HepG2 (cell line): ENCODE data around the gene UST. TPM values are rescaled to one million over a fixed set of nuclear protein-coding genes. Genes with fewer than 3 reads are reported as not detected.
A peak's percentile ranks its signal among the peaks of the same experiment; 100 is the strongest.

Experiments
- ARNTL ChIP-seq: sonication (generic); formaldehyde crosslinking; IDR thresholded peaks from 2 replicates; pipeline ENCODE4 v1.4.0; 2020; ENCODE audit warnings: mild to moderate bottlenecking, missing genetic modification reagents
- HNF1A ChIP-seq, 2 experiments: sonication (generic) in 1 of 2; formaldehyde crosslinking in 1 of 2; IDR thresholded peaks; 2 replicates each; pipeline versions ENCODE4 v1.4.0 to v1.6.1; 2016 to 2020; ENCODE audit warnings: borderline replicate concordance in 1 of 2, low read depth in 1 of 2, mild to moderate bottlenecking in 1 of 2, missing genetic modification reagents in 1 of 2
- ZNF274 ChIP-seq: sonication (generic); formaldehyde crosslinking; IDR thresholded peaks from 2 replicates; pipeline ENCODE4 v1.5.1; 2020; ENCODE audit warnings: mild to moderate bottlenecking, missing genetic modification reagents
- ZNF563 ChIP-seq: sonication (generic); formaldehyde crosslinking; IDR thresholded peaks from 2 replicates; pipeline ENCODE4 v1.8.0; 2022; ENCODE audit warnings: mild to moderate bottlenecking, moderate library complexity, missing genetic modification reagents
- ZNF605 ChIP-seq: sonication (generic); formaldehyde crosslinking; IDR thresholded peaks from 2 replicates; pipeline ENCODE4 v1.8.0; 2022; ENCODE audit warnings: mild to moderate bottlenecking, missing genetic modification reagents
- polyA plus RNA-seq, 8 experiments: library from polyadenylated mRNA; depleted of rRNA in 3 of 8; stranded (reverse) in 7 of 8; unstranded in 1 of 8; fragments of >200 nt; fragmentation: Illumina TruSeq in 4 of 8; extraction: Trizol in 4 of 8; gene quantifications; 2 replicates each; pipeline versions ENCODE4 v1.2.1 to v1.2.3, GENCODE V29; 2011 to 2016; ENCODE audit warnings: low read depth in 4 of 8, missing spikeins in 1 of 8, mixed read lengths in 1 of 8; ENCODE audit not compliant: insufficient read depth in 1 of 8
- total RNA-seq, 5 experiments: library from RNA; depleted of rRNA; stranded (reverse); fragments of >200 nt; fragmentation: Illumina TruSeq; extraction: Trizol; gene quantifications; 2 replicates each; pipeline ENCODE4 v1.2.3, GENCODE V29; 2016; ENCODE audit warnings: low read depth in 1 of 5

The UST gene
- total and polyA plus RNA-seq, 2 of the 13 experiments (the other 11 are each of a cell fraction or from before 2014, with no cell fraction given): 0.27 TPM; not detected in 1

DNA sequence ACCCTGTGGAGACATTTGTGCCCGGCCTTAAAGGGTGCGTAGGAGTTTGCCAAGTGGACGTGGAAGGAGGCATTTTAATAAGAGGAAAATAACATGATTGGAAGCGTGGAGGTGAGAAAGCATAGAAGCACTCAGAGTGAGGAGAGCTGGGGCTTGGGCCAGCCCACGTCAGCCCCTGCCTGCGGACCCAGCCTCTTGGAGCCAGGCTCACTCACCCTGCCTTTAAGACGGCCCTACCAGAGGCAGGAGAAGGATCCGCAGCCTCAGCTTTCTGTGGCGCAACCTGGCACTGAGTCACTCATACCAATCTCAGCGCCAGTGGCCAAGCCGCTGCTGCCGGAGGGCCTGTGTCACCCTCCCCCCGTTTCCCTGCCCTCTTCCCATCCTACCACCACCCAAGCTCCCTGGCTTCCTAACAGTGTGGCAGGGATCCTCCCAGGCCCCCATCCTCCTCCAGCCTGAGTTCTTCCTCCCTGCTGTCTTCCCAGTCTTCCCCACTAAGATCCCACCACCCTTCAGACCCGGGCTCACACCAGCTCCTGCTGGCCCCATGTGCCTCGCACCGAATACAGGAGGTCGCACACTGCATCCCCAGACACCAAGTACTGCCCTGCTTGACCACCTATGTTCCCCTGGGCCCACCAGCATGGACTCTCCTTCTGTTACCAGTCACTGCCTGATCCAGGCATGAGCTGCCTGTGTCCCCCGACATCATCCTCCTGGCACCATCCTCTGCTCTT lies 285.2 kb downstream of the UST start (continued):
- TF ChIP-seq HNF1A (IDR thresholded peaks at IDR 0.05; ENCODE audit: low read depth) (no peak), HNF1A (CRISPR knock-in tag; IDR thresholded peaks at IDR 0.05; ENCODE audit: borderline replicate concordance) (peak; percentile 25; the same call in 1 of the 2 replicates), ARNTL (0 out of 2 replicates have a peak, but pooled peaks have one; percentile 32), ZNF605 (CRISPR knock-in tag) (0 out of 2 replicates have a peak, but pooled peaks have one; percentile 45), ZNF563 (peak; percentile 43; the same call in 1 of the 2 replicates), ZNF274 (CRISPR knock-in tag) (0 out of 2 replicates have a peak, but pooled peaks have one; percentile 27)
